Measurements from ENCODE around the gene MESP1.

MESP1 gene

GRCh38 chr15:89704411-89704810, 46.6 kb downstream of the MESP1 start:
- DNase-seq: no peak
